C4-2B (cell line): ENCODE results near the gene NUP93.

Experiments used
- CTCF ChIP-seq: fragments of 450-650 bp; conservative IDR thresholded peaks from 2 replicates; pipeline ENCODE4 v1.5.1; 2017; ENCODE audit warnings: mild to moderate bottlenecking
- ZFX ChIP-seq: fragments of 450-650 bp; IDR thresholded peaks from 2 replicates; pipeline ENCODE4 v1.6.1; 2017

GRCh38 chr16:56889206-56889605 lies 159.3 kb downstream of the NUP93 start:
- no peak for TF ChIP-seq CTCF
- TF ChIP-seq ZFX, result no peak
